Hepatocyte (in vitro differentiated cells): ENCODE measurements around the gene GLP1R.

Experiments used
- CTCF ChIP-seq: fragments of 200-600 bp; sonication (generic); IDR thresholded peaks from 2 replicates; pipeline ENCODE4 v1.5.1; 2016; ENCODE audit warnings: antibody characterized with exemption, mild to moderate bottlenecking; ENCODE audit not compliant: poor library complexity
- EZH2 ChIP-seq: fragments of 200-600 bp; sonication (generic); IDR thresholded peaks from 2 replicates; pipeline ENCODE4 v1.6.1; 2016; ENCODE audit warnings: antibody characterized with exemption, mild to moderate bottlenecking, borderline replicate concordance
- EZH2phosphoT487 ChIP-seq: fragments of 200-600 bp; sonication (generic); IDR thresholded peaks from one replicate; pipeline ENCODE4 v1.6.1; 2018; ENCODE audit warnings: antibody characterized with exemption, mild to moderate bottlenecking, low read depth, moderate library complexity; ENCODE audit not compliant: unreplicated experiment, severe bottlenecking

GRCh38 chr6:39114388-39114703 lies 65.8 kb downstream of the GLP1R start:
- TF ChIP-seq CTCF (no peak), EZH2 (no peak), EZH2phosphoT487 (no peak)
